Activated CD4-positive, alpha-beta T cell treated with anti-CD3 and anti-CD28 coated beads, Interleukin-2, amount 50 U/mL, for 48 hours (primary cell): ENCODE results near the gene AMZ1.
A peak's percentile ranks its signal among the peaks of the same experiment; 100 is the strongest.

Source experiments
- DNase-seq, 2 experiments: peaks; one replicate each; pipeline ENCODE4 v3.0.0-alpha.2; 2020

The AMZ1 gene

DNA sequence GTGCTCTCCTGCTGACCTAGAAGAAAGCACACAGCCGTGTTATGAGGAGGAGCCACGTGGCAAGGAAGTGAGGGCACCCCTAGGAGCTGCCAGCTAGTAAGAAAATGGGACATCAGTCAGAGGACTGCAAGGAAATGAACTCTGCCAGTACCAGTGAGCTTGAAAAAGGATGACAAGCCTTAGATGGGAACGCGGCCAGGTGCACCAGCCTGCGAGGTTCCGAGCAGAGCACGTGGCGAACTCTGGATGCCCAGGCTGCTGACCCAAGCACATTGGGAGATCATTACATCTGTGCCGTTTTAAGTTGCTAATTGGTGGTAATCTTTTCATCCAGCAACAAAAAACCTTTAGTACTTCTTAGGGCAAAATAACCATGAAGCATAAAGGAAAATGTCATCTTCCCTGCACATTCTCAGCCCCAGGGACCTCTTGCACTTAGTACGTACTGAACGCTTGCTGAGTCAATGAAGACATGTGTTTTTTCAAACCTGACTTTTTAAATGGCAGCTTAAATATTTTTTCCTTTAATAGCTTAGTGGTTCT, 69.4 kb downstream of the AMZ1 start:
- DNase-seq: no peak

DNA sequence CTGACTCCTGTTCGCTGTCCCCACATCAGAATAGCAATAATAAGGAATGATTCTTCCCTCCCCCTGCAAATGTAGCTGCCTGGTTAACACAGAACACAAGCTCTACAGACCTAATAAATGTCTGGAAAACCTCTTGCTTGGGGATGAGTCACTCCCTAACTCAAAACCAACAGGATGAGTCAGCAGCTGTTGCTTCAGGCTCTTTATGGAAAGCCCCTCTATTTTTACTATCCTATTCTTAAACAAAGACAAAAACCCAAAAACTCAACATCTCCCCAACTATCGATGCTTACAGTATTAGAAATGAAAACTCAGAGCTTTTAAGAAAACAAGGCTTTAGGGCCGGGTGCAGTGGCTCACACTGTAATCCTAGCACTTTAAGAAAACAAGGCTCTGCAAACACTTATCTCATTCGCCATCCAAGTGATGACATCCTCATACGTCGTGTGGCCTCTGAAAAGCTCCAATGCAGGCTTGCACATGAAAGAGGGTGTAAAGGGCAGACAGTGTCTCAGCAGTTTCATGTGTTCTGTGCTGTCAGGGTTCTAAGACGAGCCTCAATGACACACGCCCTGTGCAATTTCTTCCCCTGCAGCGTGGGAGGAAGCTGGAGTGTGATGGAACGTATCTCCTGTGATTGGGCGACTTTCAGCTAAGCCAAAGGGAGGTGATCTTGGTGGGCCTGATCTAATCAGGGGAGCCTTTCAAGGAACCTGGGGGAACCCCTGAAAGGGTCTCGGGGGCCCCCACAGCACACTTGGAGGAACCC, 70.1 kb downstream of the AMZ1 start:
- DNase-seq: peak; percentile 76 to 83

DNA sequence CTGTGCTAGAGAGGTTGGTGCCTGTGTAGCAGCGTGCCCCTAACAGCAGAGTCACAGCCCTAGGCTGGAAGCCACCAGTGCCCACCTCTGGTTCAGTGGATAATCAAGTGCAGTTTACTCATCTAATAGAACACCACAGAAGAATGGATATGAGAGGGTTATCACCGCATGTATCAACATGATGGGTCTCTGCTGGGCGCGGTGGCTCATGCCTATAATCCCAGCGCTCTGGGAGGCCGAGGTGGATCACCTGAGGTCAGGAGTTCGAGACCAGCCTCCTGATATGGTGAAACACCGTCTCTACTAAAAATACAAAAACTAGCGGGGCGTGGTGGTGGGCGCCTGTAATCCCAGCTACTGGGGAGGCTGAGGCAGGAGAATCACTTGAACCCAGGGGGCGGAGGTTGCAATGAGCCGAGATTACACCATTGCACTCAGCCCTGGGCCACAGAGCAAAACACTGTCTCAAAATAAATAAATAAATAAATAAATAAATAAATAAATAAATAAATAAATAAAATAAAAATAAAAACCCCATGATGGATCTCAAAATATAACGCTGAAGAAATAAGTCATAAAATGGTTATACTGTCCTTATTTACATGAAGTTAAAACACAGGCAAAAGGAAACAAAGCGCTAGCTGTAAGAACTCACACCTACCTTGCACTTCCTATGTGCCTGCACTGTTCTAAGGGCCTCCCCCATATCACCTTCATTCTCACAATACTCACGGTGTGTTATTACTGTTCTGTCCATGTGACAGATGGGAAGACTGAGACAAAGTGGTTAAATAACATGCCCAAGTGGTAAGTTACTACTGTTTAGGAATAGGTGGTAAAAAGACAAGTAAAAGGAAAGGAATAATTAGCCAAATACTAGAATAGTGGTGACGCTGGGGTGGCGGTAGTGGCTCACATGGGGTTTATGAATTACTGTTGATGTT, 70.9 kb downstream of the AMZ1 start:
- no peak for DNase-seq

DNA sequence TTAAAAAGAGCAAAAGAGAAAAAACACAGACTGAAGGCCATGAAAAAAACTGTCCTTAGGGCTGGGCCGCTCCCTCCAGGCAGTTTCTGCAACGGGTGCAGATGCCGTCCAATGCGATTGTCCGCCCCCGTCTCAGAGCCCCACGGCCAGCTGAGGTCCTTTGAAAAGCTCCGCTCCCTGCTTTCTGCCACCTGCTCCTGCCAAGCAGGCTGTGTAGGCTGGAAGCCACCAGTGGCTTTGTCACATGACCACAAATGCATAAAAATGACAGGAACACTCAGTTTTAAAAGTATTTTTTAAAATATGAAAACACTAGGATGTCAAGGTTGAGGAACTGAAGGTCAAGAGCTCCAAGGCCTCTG, 71.7 kb downstream of the AMZ1 start:
- no peak for DNase-seq

DNA sequence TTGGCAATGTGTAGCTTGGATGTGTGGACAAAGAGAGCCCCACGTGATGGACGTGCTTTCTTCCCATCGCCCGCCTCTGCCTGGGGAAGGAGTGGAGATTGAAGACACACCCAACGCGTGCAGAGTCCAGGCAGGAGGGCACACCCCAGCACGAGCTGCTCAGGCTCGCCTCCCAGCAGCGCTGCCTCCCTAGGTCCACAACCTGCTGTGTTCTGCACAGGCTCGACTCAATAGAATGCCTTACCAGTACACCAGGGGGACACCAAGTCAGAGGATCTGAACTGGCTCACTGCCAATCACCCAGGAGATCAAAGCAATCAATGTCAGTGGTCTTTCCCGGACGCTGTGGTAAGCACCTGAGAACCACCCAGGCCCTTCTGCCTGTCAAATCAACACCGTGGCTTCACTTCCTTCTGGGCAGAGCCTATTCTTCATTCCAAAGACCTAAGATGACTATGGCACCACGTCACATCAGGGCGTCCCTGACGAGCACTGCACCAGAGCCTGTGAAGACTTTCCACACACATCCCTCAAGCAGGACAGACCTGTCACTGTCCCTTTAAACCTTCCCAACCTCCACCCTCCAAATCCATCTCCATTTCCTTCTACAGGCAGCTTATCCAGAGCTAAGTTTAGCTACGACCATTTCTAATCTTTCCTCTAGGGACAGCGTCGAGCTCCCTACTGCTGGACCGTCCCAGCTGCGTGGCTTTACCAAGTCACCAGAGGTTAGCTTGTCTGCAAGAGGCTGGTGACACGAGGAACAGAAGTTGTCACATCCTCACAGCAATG, 72.3 kb downstream of the AMZ1 start:
- peak in 1 of 2 experiments; percentile 31 for DNase-seq

DNA sequence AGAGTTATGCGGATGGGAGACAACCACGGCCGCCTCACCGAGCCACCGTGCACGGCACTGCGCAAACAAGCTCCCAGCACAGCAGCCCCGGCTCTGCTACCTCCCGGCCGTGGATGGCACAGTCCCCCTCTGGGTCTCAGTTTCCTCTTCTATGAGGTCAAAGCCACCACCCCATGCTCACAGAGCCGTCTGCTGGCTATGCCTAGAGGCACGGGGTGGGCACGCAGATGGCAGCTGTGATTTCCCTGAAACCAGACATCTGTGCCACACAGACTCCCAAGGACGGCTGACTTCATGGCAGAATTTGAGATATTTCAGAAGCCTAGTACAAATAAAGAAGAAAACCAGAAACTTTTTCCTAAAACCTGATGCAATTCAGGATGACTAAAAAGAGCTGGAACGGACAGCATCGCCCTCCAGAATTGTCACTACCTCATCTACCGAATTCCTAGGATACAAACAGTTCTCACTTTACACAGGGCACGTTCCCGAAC, 73.2 kb downstream of the AMZ1 start:
- DNase-seq: no peak

DNA sequence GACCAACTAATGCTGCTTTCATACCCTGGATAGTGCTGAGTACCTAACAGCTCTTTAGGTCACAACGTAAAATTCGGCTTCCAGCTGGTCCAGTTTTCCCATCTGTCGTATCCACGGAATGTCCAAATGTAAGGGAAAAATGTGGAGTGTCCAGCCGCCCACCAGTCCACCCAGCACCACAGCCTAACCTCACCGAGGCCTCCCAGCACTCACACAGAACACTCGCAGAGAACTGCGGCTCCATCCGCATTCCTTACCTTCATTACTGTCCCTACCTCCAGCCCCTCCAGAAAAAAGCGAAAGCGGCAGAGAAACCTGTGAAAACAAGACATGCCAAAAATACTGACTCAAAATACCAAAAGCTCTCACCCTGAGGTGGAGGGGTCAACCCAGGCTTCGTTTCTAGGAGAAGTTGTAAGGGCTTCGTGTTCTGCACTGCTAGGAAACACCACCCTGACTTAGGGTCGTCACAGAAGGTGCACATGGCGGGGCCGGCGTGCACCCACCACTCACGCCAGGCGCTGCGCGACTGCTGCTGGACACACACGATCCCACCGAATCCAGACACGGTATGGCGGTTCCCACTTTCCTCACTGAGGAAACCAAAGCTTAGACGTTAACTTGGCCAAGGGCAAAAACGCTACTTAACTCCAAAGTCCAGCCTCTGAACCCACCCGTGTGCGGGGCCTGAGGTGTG, 73.9 kb downstream of the AMZ1 start:
- DNase-seq: no peak

DNA sequence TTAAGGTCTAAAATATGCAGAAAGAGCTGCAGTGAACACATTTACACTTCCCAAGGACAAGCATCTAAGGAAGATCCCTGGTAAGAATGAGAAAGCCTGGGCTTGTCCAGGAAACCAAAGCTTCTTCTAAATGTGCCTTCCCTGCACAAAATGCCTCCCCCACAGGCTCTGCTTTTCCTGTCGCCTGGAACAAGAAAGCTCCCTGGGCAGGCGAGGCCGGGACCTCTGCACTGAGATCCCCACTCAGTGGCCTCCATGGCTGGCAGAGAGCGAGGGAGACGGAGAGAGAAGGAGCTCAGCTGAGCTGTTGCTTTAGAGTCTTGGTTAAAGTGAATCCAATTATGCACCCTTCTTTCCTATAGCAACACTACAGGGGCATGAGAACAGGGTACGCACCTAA, 75.6 kb downstream of the AMZ1 start:
- DNase-seq: no peak

DNA sequence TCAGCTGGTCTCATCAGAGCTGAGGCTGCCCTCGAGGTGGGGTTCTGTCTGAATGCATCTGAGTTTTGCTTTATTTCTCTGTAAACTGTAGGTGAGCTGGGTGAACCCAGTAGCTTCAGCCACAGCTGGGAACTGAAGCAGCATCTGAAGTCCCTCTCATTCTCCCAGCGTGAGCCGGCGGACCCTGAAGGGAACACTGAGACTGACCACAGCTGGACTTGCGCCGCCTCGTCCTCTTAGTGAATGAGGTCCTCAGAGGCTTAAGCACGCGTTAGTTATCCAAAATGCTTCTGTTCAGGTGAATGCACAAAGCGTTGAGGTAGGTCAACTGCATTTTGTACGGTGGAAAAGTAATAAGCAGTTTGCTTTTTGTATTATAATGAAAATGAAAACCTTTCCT, 76.6 kb downstream of the AMZ1 start:
- DNase-seq: no peak
